MCF 10A (cell line): ENCODE results near the gene P2RX5. TPM values are rescaled to one million over a fixed set of nuclear protein-coding genes. Genes with fewer than 3 reads are reported as not detected.
A peak's percentile ranks its signal among the peaks of the same experiment; 100 is the strongest.

Source experiments
- BruUV-seq: library from RNA; stranded (reverse); fragments of 400-500 nt; replicated peaks from 2 replicates; lab custom pipeline; 2021; lab: Mats Ljungman, UMichigan
- CTCF ChIA-PET: fragments of 300-600 bp; sonication (Branson Sonifier 250); formaldehyde crosslinking; extraction: SDS; loops from one replicate; lab custom pipeline; 2021; ENCODE audit warnings: antibody characterized with exemption, inconsistent platforms; lab: Yijun Ruan, JAX
- POLR2A ChIA-PET: fragments of 300-600, 350-650 bp; sonication (Branson Sonifier 250); formaldehyde crosslinking; extraction: SDS; loops from one replicate; lab custom pipeline; 2020; ENCODE audit warnings: antibody characterized with exemption, inconsistent platforms; lab: Yijun Ruan, JAX
- DNase-seq: peaks from one replicate; pipeline ENCODE4 v3.0.0-alpha.2; 2018; ENCODE audit not compliant: unreplicated experiment
- H3K27ac Mint-ChIP-seq: one replicate; pipeline ENCODE4 v1.8.0; 2022; ENCODE audit warnings: mild to moderate bottlenecking, low read depth, mixed read lengths; ENCODE audit not compliant: unreplicated experiment
- H3K27me3 Mint-ChIP-seq: one replicate; pipeline ENCODE4 v1.8.0; 2022; ENCODE audit warnings: mixed read lengths; ENCODE audit not compliant: insufficient read depth, unreplicated experiment
- H3K36me3 Mint-ChIP-seq: one replicate; pipeline ENCODE4 v1.8.0; 2022; ENCODE audit warnings: mild to moderate bottlenecking, moderate library complexity, mixed read lengths; ENCODE audit not compliant: insufficient read depth, unreplicated experiment
- H3K4me1 Mint-ChIP-seq: one replicate; pipeline ENCODE4 v1.8.0; 2022; ENCODE audit warnings: mixed read lengths; ENCODE audit not compliant: insufficient read depth, unreplicated experiment
- H3K4me3 Mint-ChIP-seq: one replicate; pipeline ENCODE4 v1.8.0; 2022; ENCODE audit warnings: mild to moderate bottlenecking, moderate library complexity, mixed read lengths; ENCODE audit not compliant: unreplicated experiment
- H3K9me3 Mint-ChIP-seq: one replicate; pipeline ENCODE4 v1.8.0; 2022; ENCODE audit warnings: mixed read lengths; ENCODE audit not compliant: unreplicated experiment
- CTCF ChIP-seq: fragments of 200-600 bp; IDR thresholded peaks from one replicate; pipeline ENCODE4 v1.8.0; 2022; ENCODE audit warnings: antibody characterized with exemption, mild to moderate bottlenecking; ENCODE audit not compliant: unreplicated experiment
- intact Hi-C: fragments of 100-400 bp; cut with micrococcal nuclease; formaldehyde crosslinking; loops from 2 replicates; pipeline ENCODE4 v1.14.1; 2022
- total RNA-seq: library from RNA; stranded (reverse); gene quantifications from 2 replicates; pipeline ENCODE4 v1.2.3, GENCODE V29; 2022

P2RX5 gene
- total RNA-seq, 1 experiment from 2014 or later = 4.9 TPM

DNA sequence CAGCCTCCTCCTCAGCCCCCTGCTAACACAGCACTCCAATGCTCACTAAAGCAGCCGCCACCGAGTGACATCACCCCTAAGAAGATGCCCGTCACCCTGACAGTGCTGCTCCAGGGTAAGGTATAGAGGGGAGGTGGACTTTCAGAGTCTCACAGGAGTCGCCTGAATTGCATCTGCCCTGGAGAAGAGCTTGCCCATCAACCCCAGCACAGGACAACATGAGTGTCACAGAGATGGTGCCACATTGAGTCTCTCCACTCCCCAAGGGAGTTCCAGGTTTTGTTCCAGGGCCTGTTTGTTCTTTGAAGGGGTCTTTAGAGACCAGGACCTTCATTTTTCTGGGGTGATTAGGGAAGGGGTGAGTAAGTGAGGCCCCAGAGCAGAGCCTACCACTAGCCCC, 2.2 kb upstream of the P2RX5 start:
- peaks cover 7% of the 10 kb centered on the region for H3K9me3 Mint-ChIP-seq
- H3K4me1 Mint-ChIP-seq = no peaks in the 10 kb centered on the region
- intact Hi-C loops = no loop called here
- no peaks in the 10 kb centered on the region for H3K27me3 Mint-ChIP-seq
- BruUV-seq = no TSS peak
- H3K27ac Mint-ChIP-seq = no peak overlapping the region
- H3K36me3 Mint-ChIP-seq = peaks cover 4% of the 10 kb centered on the region
- ChIA-PET CTCF (interaction anchor here (1.5 kb wide), 1 partner anchor 25 kb away, joined by 5 read pairs; the partner anchor contains the start of gene HASPIN), POLR2A (no interaction called here)
- no peak for TF ChIP-seq CTCF
- H3K4me3 Mint-ChIP-seq = no peak overlapping the region
- DNase-seq = no peak

GRCh38 chr17:3697103-3697476, 1.1 kb upstream of the P2RX5 start:
- no peak for DNase-seq
- ChIA-PET POLR2A (interaction anchor here (0.7 to 2.2 kb wide), 2 partner anchors 28 to 857 kb away, joined by 3 to 13 read pairs; partner anchors contain the start of gene EMC6), CTCF (interaction anchor here (0.9 kb wide), 1 partner anchor 34 kb away, joined by 5 read pairs; no protein-coding TSS in a partner anchor)
- Mint-ChIP-seq H3K9me3 (peaks cover under 1% of the 10 kb centered on the region), H3K27me3 (no peaks in the 10 kb centered on the region), H3K36me3 (no peaks in the 10 kb centered on the region), H3K27ac (no peak overlapping the region), H3K4me3 (no peak overlapping the region), H3K4me1 (no peaks in the 10 kb centered on the region)
- no peak for TF ChIP-seq CTCF
- BruUV-seq = no TSS peak
- intact Hi-C loops = no loop called here

- H3K27me3 Mint-ChIP-seq = no peaks in the 10 kb centered on the region
- DNase-seq = peak; percentile 15
- H3K9me3 Mint-ChIP-seq = no peaks in the 10 kb centered on the region
- ChIA-PET POLR2A (interaction anchor here (0.6 to 2.2 kb wide), 6 partner anchors 26 to 448 kb away, joined by 3 to 13 read pairs (median 6); partner anchors contain the start of genes EMC6 and HASPIN), CTCF (interaction anchor here (0.6 to 0.8 kb wide), 6 partner anchors 13 to 1572 kb away, joined by 3 to 4 read pairs (median 3); no protein-coding TSS in a partner anchor)
- intact Hi-C loops = no loop called here
- H3K4me3 Mint-ChIP-seq = peak overlapping the region; percentile 76
- no peak overlapping the region for H3K27ac Mint-ChIP-seq
- BruUV-seq = no TSS peak
- H3K4me1 Mint-ChIP-seq = no peaks in the 10 kb centered on the region
- no peak for TF ChIP-seq CTCF
- no peaks in the 10 kb centered on the region for H3K36me3 Mint-ChIP-seq
Measured at GRCh38 chr17:3695129-3695722, 729 bp downstream of the P2RX5 start.

- Mint-ChIP-seq H3K36me3 (no peaks in the 10 kb centered on the region), H3K4me1 (no peaks in the 10 kb centered on the region), H3K27ac (no peak overlapping the region), H3K27me3 (no peaks in the 10 kb centered on the region), H3K9me3 (no peaks in the 10 kb centered on the region), H3K4me3 (no peak overlapping the region)
- no peak for TF ChIP-seq CTCF
- DNase-seq = no peak
- intact Hi-C loops = no loop called here
- ChIA-PET CTCF (interaction anchor here (0.6 to 1.2 kb wide), 3 partner anchors 11 to 867 kb away, joined by 3 to 4 read pairs (median 3); no protein-coding TSS in a partner anchor), POLR2A (interaction anchor here (1.4 kb wide), 1 partner anchor 29 kb away, joined by 5 read pairs; the partner anchor contains the start of gene HASPIN)
- no TSS peak for BruUV-seq
Measured at GRCh38 chr17:3693829-3694231, 2.1 kb downstream of the P2RX5 start.
